Esophagus muscularis mucosa (tissue), 3 donors: Measurements from ENCODE around the gene RPRD1A.

Source experiments
- POLR2A ChIP-seq: fragments of 450-650 bp; IDR thresholded peaks from one replicate; pipeline ENCODE4 v1.6.1; 2017; ENCODE audit warnings: antibody characterized with exemption, moderate library complexity, mild to moderate bottlenecking, low read depth
- POLR2AphosphoS5 ChIP-seq, 2 donors: sonication (generic); formaldehyde crosslinking; IDR thresholded peaks; one replicate each; pipeline ENCODE4 v1.6.1; 2017; ENCODE audit warnings: antibody characterized with exemption in 2 of 2
- TF ChIP-seq, protein P1 (sequence below), 3 experiments: fragments of 200-600 bp in 2 of 3; fragments of 450-650 bp in 1 of 3; sonication (generic) in 2 of 3; IDR thresholded peaks; one replicate each; pipeline ENCODE4 v1.5.1; 2017 to 2019; ENCODE audit warnings: antibody characterized with exemption in 3 of 3, mild to moderate bottlenecking in 2 of 3, moderate library complexity in 1 of 3

DNA sequence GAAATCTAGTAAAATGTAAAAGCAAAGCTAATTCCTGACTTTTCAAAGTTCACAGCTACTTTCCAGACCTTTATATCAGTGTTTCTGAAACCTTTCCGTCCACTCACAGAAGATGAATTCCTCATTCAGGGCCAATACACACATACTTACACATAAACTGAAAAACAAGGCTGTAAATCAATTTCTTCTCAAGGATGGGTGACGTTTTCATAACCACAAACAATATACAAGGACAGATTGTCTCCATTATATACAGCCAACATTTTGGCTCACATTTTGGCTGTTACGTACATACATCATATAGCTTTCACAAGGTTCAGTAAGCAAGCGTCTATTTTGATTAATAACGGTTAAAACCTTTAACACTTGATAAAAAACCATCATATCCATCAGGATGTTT lies 1.4 kb downstream of the RPRD1A start:
- TF ChIP-seq, protein P1, sequence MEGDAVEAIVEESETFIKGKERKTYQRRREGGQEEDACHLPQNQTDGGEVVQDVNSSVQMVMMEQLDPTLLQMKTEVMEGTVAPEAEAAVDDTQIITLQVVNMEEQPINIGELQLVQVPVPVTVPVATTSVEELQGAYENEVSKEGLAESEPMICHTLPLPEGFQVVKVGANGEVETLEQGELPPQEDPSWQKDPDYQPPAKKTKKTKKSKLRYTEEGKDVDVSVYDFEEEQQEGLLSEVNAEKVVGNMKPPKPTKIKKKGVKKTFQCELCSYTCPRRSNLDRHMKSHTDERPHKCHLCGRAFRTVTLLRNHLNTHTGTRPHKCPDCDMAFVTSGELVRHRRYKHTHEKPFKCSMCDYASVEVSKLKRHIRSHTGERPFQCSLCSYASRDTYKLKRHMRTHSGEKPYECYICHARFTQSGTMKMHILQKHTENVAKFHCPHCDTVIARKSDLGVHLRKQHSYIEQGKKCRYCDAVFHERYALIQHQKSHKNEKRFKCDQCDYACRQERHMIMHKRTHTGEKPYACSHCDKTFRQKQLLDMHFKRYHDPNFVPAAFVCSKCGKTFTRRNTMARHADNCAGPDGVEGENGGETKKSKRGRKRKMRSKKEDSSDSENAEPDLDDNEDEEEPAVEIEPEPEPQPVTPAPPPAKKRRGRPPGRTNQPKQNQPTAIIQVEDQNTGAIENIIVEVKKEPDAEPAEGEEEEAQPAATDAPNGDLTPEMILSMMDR (IDR thresholded peaks at IDR 0.05): no peak
- TF ChIP-seq POLR2AphosphoS5 (IDR thresholded peaks at IDR 0.05): no peak
- no peak for TF ChIP-seq POLR2A
